ENCODE measurements around the gene KRTAP10-11. TPM values are rescaled to one million over a fixed set of nuclear protein-coding genes. Genes with fewer than 3 reads are reported as not detected.
"Not testable (repeated sequence)": the region's sequence is repeated elsewhere in the genome, so short reads cannot be mapped to it uniquely, and the experiment has no call there.

Gene KRTAP10-11
- total and polyA plus RNA-seq, 5 donors from 2014 or later = not detected

DNA sequence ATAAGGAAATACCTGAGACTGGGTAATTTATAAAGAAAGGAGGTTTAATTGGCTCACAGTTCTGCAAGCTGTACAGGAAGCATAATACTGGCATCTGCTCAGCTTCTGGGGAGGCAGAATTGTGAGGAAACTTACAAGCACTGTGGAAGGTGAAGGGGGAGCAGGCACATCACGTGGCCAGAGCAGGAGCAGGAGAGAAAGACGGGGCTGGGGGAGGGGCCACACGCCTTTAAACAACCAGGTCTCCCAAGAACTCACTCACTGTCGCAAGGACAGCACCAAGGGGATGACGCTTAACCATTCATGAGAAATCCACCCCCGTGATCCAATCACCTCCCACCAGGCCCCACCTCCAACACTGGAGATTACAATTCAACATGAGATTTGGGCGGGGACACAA is 15.4 kb downstream of the KRTAP10-11 start:
- H3K4me1 Mint-ChIP-seq = peaks cover 11 to 30% (median 24%) of the 10 kb centered on the region in 4 donors
- H3K36me3 ChIP-seq (ENCODE audit: control insufficient read depth, insufficient read depth, low read length); H3K27ac ChIP-seq (ENCODE audit: insufficient read depth, low read length, poor library complexity, severe bottlenecking); H3K36me3 Mint-ChIP-seq; ATAC-seq (ENCODE audit: low read depth in 2 of 2); H3K9me3 ChIP-seq (ENCODE audit: control insufficient read depth in 2 of 2, low read length in 2 of 2); DNase-seq; H3K4me3 ChIP-seq (ENCODE audit: low read depth, low read length); H3K27me3 ChIP-seq (ENCODE audit: control insufficient read depth, insufficient read depth, low read length); H3K4me3 Mint-ChIP-seq: not testable (repeated sequence)
- peaks cover 24% of the 10 kb centered on the region for H3K4me1 ChIP-seq (ENCODE audit: control insufficient read depth, insufficient read depth, low read length, poor library complexity, severe bottlenecking)
- H3K9me3 Mint-ChIP-seq = peaks cover 0 to 29% (median 8%) of the 10 kb centered on the region in 7 donors
- peak overlapping the region in 1 of 3 donors; percentile 67 for H3K27ac Mint-ChIP-seq
- H3K27me3 Mint-ChIP-seq = peaks cover 38% of the 10 kb centered on the region

DNA sequence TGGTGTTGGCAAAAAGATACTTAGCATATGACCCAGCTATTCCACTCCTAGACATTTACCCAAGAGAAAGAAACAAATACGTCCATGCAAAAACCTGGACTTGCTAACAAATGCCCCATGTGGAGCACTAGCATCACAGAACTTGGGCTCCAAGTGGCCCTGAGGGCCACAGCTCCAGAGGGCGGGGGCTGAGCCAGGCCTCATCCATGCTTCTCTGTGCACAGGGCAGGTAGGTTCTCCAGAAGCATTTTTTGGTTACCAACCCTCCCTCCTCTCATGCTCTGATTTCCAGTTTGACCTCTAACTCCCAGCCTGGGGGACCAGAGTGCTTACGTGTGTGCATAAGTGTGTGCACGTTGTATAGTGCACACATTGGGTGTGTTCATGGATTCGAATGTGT is 18.5 kb downstream of the KRTAP10-11 start:
- no peaks in the 10 kb centered on the region for H3K9me3 ChIP-seq (ENCODE audit: control insufficient read depth in 2 of 2, low read length in 2 of 2)
- Mint-ChIP-seq H3K4me3 (no peak overlapping the region), H3K4me1 (peaks cover 0 to 3% (median 0%) of the 10 kb centered on the region in 4 donors), H3K36me3 (no peaks in the 10 kb centered on the region), H3K27ac (no peak overlapping the region), H3K27me3 (peaks cover 35% of the 10 kb centered on the region), H3K9me3 (peaks cover 0 to 19% (median 5%) of the 10 kb centered on the region in 7 donors)
- DNase-seq (no peak), ATAC-seq (ENCODE audit: low read depth in 2 of 2) (no peak)
- no peaks in the 10 kb centered on the region for H3K36me3 ChIP-seq (ENCODE audit: control insufficient read depth, insufficient read depth, low read length)
- H3K27ac ChIP-seq (ENCODE audit: insufficient read depth, low read length, poor library complexity, severe bottlenecking) = no peak overlapping the region
- no peaks in the 10 kb centered on the region for H3K4me1 ChIP-seq (ENCODE audit: control insufficient read depth, insufficient read depth, low read length, poor library complexity, severe bottlenecking)
- H3K4me3 ChIP-seq (ENCODE audit: low read depth, low read length) = no peak overlapping the region
- peaks cover 11% of the 10 kb centered on the region for H3K27me3 ChIP-seq (ENCODE audit: control insufficient read depth, insufficient read depth, low read length)

GRCh38 chr21:44666401-44667320 is 20.4 kb downstream of the KRTAP10-11 start, which contains the start of gene KRTAP12-2:
Gene KRTAP12-2 (minus strand): TSS chr21:44666927. CDS start chr21:44666886, 41 bp downstream.
- ATAC-seq (ENCODE audit: low read depth in 2 of 2) (no peak), DNase-seq (no peak)
- H3K4me1 ChIP-seq (ENCODE audit: control insufficient read depth, insufficient read depth, low read length, poor library complexity, severe bottlenecking) = no peaks in the 10 kb centered on the region
- no peaks in the 10 kb centered on the region for H3K4me1 Mint-ChIP-seq
- no peaks in the 10 kb centered on the region for H3K36me3 ChIP-seq (ENCODE audit: control insufficient read depth, insufficient read depth, low read length)
- H3K4me3 Mint-ChIP-seq = no peak within 1 kb of the TSS
- no peaks in the 10 kb centered on the region for H3K36me3 Mint-ChIP-seq
- peaks cover 9% of the 10 kb centered on the region for H3K27me3 ChIP-seq (ENCODE audit: control insufficient read depth, insufficient read depth, low read length)
- no peak within 1 kb of the TSS for H3K27ac ChIP-seq (ENCODE audit: insufficient read depth, low read length, poor library complexity, severe bottlenecking)
- H3K27me3 Mint-ChIP-seq = peaks cover 20% of the 10 kb centered on the region
- no peak within 1 kb of the TSS for H3K27ac Mint-ChIP-seq
- H3K9me3 Mint-ChIP-seq = peaks cover 0 to 22% (median 7%) of the 10 kb centered on the region in 7 donors
- H3K4me3 ChIP-seq (ENCODE audit: low read depth, low read length) = no peak within 1 kb of the TSS
- H3K9me3 ChIP-seq (ENCODE audit: control insufficient read depth in 2 of 2, low read length in 2 of 2) = peaks cover 3 to 9% of the 10 kb centered on the region in 2 experiments

- H3K36me3 ChIP-seq (ENCODE audit: control insufficient read depth, insufficient read depth, low read length) = no peaks in the 10 kb centered on the region
- H3K36me3 Mint-ChIP-seq = no peaks in the 10 kb centered on the region
- no peak overlapping the region for H3K27ac ChIP-seq (ENCODE audit: insufficient read depth, low read length, poor library complexity, severe bottlenecking)
- H3K4me3 Mint-ChIP-seq = no peak overlapping the region
- no peak overlapping the region for H3K4me3 ChIP-seq (ENCODE audit: low read depth, low read length)
- no peak for ATAC-seq (ENCODE audit: low read depth in 2 of 2)
- no peak overlapping the region for H3K27ac Mint-ChIP-seq
- H3K4me1 Mint-ChIP-seq = no peaks in the 10 kb centered on the region
- peaks cover 21% of the 10 kb centered on the region for H3K27me3 Mint-ChIP-seq
- no peak for DNase-seq
- peaks cover 10 to 18% of the 10 kb centered on the region in 2 experiments for H3K9me3 ChIP-seq (ENCODE audit: control insufficient read depth in 2 of 2, low read length in 2 of 2)
- no peaks in the 10 kb centered on the region for H3K4me1 ChIP-seq (ENCODE audit: control insufficient read depth, insufficient read depth, low read length, poor library complexity, severe bottlenecking)
- peaks cover 0 to 25% (median 7%) of the 10 kb centered on the region in 7 donors for H3K9me3 Mint-ChIP-seq
- H3K27me3 ChIP-seq (ENCODE audit: control insufficient read depth, insufficient read depth, low read length) = peaks cover 9% of the 10 kb centered on the region
These were observed 21.4 kb downstream of the KRTAP10-11 start for GRCh38 chr21:44667612-44668011.

- Histone ChIP-seq H3K4me1 (ENCODE audit: control insufficient read depth, insufficient read depth, low read length, poor library complexity, severe bottlenecking) (no peaks in the 10 kb centered on the region), H3K4me3 (ENCODE audit: low read depth, low read length) (no peak overlapping the region), H3K27ac (ENCODE audit: insufficient read depth, low read length, poor library complexity, severe bottlenecking) (no peak overlapping the region), H3K36me3 (ENCODE audit: control insufficient read depth, insufficient read depth, low read length) (no peaks in the 10 kb centered on the region), H3K9me3 (ENCODE audit: control insufficient read depth in 2 of 2, low read length in 2 of 2) (peaks cover 16 to 28% of the 10 kb centered on the region in 2 experiments), H3K27me3 (ENCODE audit: control insufficient read depth, insufficient read depth, low read length) (peaks cover 9% of the 10 kb centered on the region)
- no peak for DNase-seq
- Mint-ChIP-seq H3K9me3 (peaks cover 2 to 43% (median 11%) of the 10 kb centered on the region in 7 donors), H3K27me3 (peaks cover 20% of the 10 kb centered on the region), H3K27ac (no peak overlapping the region), H3K4me1 (no peaks in the 10 kb centered on the region), H3K36me3 (no peaks in the 10 kb centered on the region), H3K4me3 (no peak overlapping the region)
- ATAC-seq (ENCODE audit: low read depth in 2 of 2) = no peak
These were observed 24.6 kb downstream of the KRTAP10-11 start for GRCh38 chr21:44670642-44671432.

DNA sequence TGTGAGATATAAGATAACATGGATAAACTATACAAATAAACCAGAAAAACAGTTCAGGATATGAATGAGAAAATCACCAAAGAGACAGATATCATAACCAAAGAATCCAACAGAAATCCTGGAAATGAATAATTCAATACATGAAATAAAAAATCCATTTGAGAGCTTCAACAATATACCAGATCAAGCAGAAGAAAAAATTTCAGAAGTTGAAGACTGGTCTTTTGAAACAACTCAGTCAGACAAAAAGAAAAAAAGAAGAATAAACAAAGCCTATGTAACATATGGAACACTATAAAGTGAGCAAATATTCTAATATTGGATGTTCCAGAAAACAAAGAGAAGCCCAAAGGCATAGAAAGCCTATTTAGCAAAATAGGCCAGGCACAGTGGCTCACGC is 25.7 kb downstream of the KRTAP10-11 start:
- Histone ChIP-seq H3K9me3 (ENCODE audit: control insufficient read depth in 2 of 2, low read length in 2 of 2) (peaks cover 16 to 28% of the 10 kb centered on the region in 2 experiments), H3K36me3 (ENCODE audit: control insufficient read depth, insufficient read depth, low read length) (no peaks in the 10 kb centered on the region), H3K27ac (ENCODE audit: insufficient read depth, low read length, poor library complexity, severe bottlenecking) (no peak overlapping the region), H3K27me3 (ENCODE audit: control insufficient read depth, insufficient read depth, low read length) (peaks cover 9% of the 10 kb centered on the region), H3K4me1 (ENCODE audit: control insufficient read depth, insufficient read depth, low read length, poor library complexity, severe bottlenecking) (no peaks in the 10 kb centered on the region), H3K4me3 (ENCODE audit: low read depth, low read length) (no peak overlapping the region)
- no peak overlapping the region for H3K4me3 Mint-ChIP-seq
- peaks cover 2 to 43% (median 11%) of the 10 kb centered on the region in 7 donors for H3K9me3 Mint-ChIP-seq
- no peaks in the 10 kb centered on the region for H3K36me3 Mint-ChIP-seq
- no peak overlapping the region for H3K27ac Mint-ChIP-seq
- H3K4me1 Mint-ChIP-seq = no peaks in the 10 kb centered on the region
- ATAC-seq (ENCODE audit: low read depth in 2 of 2) = no peak
- peaks cover 25% of the 10 kb centered on the region for H3K27me3 Mint-ChIP-seq
- DNase-seq = no peak

- H3K4me1 ChIP-seq (ENCODE audit: control insufficient read depth, insufficient read depth, low read length, poor library complexity, severe bottlenecking) = no peaks in the 10 kb centered on the region
- H3K4me3 Mint-ChIP-seq = no peak overlapping the region
- peaks cover 0 to 21% (median 2%) of the 10 kb centered on the region in 7 donors for H3K9me3 Mint-ChIP-seq
These were observed 31.7 kb downstream of the KRTAP10-11 start for GRCh38 chr21:44677881-44678280.

More at GRCh38 chr21:44677881-44678280, 31.7 kb downstream of the KRTAP10-11 start:
- Mint-ChIP-seq H3K4me1 (no peaks in the 10 kb centered on the region), H3K27ac (no peak overlapping the region), H3K27me3 (peaks cover 25% of the 10 kb centered on the region), H3K36me3 (no peaks in the 10 kb centered on the region)
- DNase-seq (no peak), ATAC-seq (ENCODE audit: low read depth in 2 of 2) (no peak)
- no peak overlapping the region for H3K4me3 ChIP-seq (ENCODE audit: low read depth, low read length)
- peaks cover 4 to 7% of the 10 kb centered on the region in 2 experiments for H3K9me3 ChIP-seq (ENCODE audit: control insufficient read depth in 2 of 2, low read length in 2 of 2)
- no peaks in the 10 kb centered on the region for H3K36me3 ChIP-seq (ENCODE audit: control insufficient read depth, insufficient read depth, low read length)
- peaks cover 5% of the 10 kb centered on the region for H3K27me3 ChIP-seq (ENCODE audit: control insufficient read depth, insufficient read depth, low read length)
- H3K27ac ChIP-seq (ENCODE audit: insufficient read depth, low read length, poor library complexity, severe bottlenecking) = no peak overlapping the region
